ENCODE results near the gene FAM131C. TPM values are rescaled to one million over a fixed set of nuclear protein-coding genes. Genes with fewer than 3 reads are reported as not detected.

FAM131C gene
- total RNA-seq, 1 experiment from 2014 or later = 7.4 TPM

GRCh38 chr1:16119926-16120325, 46.5 kb upstream of the FAM131C start:
- Histone ChIP-seq H3K9me2 (ENCODE audit: insufficient read depth) (no peaks in the 10 kb centered on the region), H3K4me1 (replicated peaks; ENCODE audit: insufficient read depth) (peaks cover 44% of the 10 kb centered on the region), H2AFZ (no peak overlapping the region), H3K9me3 (ENCODE audit: insufficient read depth, low read depth) (no peaks in the 10 kb centered on the region), H3K27ac (no peak overlapping the region), H3K4me2 (no peak overlapping the region), H3K79me2 (ENCODE audit: low read depth) (no peaks in the 10 kb centered on the region), H3K4me3 (no peak overlapping the region), H3K27me3 (ENCODE audit: insufficient read depth, low read depth) (no peaks in the 10 kb centered on the region), H3K36me3 (ENCODE audit: low read depth) (peaks cover 13% of the 10 kb centered on the region; the same call in 1 of the 2 replicates), H3F3A (ENCODE audit: insufficient read depth, low read depth) (peaks cover 44% of the 10 kb centered on the region), H4K20me1 (ENCODE audit: insufficient read depth) (peaks cover 3% of the 10 kb centered on the region; the same call in 1 of the 2 replicates)
- CTCF ChIA-PET = no interaction called here
- DNase-seq = no peak
- intact Hi-C loops (cut with micrococcal nuclease; ENCODE audit: unreplicated experiment) = loop anchor here (2.0 kb wide), 1 partner anchor 31 kb away; no protein-coding TSS in a partner anchor
- no TSS peak for BruUV-seq (replicated peaks)
- TF ChIP-seq CTCF (conservative IDR thresholded peaks at IDR 0.05) (no peak), EZH2 (IDR thresholded peaks at IDR 0.05; ENCODE audit: low read depth) (no peak)
- POLR2A ChIA-PET (ENCODE audit: unreplicated experiment) = no interaction called here

- ChIA-PET CTCF (no interaction called here), POLR2A (ENCODE audit: unreplicated experiment) (interaction anchor here (0.7 kb wide), 1 partner anchor 339 kb away, joined by 4 read pairs; no protein-coding TSS in a partner anchor)
- TSS peak; percentile 10 for BruUV-seq (replicated peaks)
- H3K79me2 ChIP-seq (ENCODE audit: low read depth) = no peaks in the 10 kb centered on the region
- no peaks in the 10 kb centered on the region for H3K9me2 ChIP-seq (ENCODE audit: insufficient read depth)
- H3K9me3 ChIP-seq (ENCODE audit: insufficient read depth, low read depth) = no peaks in the 10 kb centered on the region
- H3F3A ChIP-seq (ENCODE audit: insufficient read depth, low read depth) = peaks cover 40% of the 10 kb centered on the region
- no peak for DNase-seq
- peaks cover under 1% of the 10 kb centered on the region; the same call in 1 of the 2 replicates for H4K20me1 ChIP-seq (ENCODE audit: insufficient read depth)
- intact Hi-C loops (cut with micrococcal nuclease; ENCODE audit: unreplicated experiment) = no loop called here
- H3K4me1 ChIP-seq (replicated peaks; ENCODE audit: insufficient read depth) = peaks cover 40% of the 10 kb centered on the region
- TF ChIP-seq EZH2 (IDR thresholded peaks at IDR 0.05; ENCODE audit: low read depth) (no peak), CTCF (conservative IDR thresholded peaks at IDR 0.05) (no peak)
- no peak overlapping the region for H3K4me2 ChIP-seq
- no peak overlapping the region for H3K27ac ChIP-seq
- no peak overlapping the region for H2AFZ ChIP-seq
- H3K27me3 ChIP-seq (ENCODE audit: insufficient read depth, low read depth) = no peaks in the 10 kb centered on the region
- H3K36me3 ChIP-seq (ENCODE audit: low read depth) = peaks cover 10% of the 10 kb centered on the region; the same call in 1 of the 2 replicates
- no peak overlapping the region for H3K4me3 ChIP-seq
Observed at GRCh38 chr1:16119504-16119903, 46.1 kb upstream of the FAM131C start.

GRCh38 chr1:16118706-16119105, 45.3 kb upstream of the FAM131C start:
- Histone ChIP-seq H4K20me1 (ENCODE audit: insufficient read depth) (no peaks in the 10 kb centered on the region), H3K27ac (no peak overlapping the region), H3K27me3 (ENCODE audit: insufficient read depth, low read depth) (no peaks in the 10 kb centered on the region), H3F3A (ENCODE audit: insufficient read depth, low read depth) (peaks cover 32% of the 10 kb centered on the region), H3K9me2 (ENCODE audit: insufficient read depth) (no peaks in the 10 kb centered on the region), H3K4me3 (no peak overlapping the region), H3K79me2 (ENCODE audit: low read depth) (no peaks in the 10 kb centered on the region), H3K4me1 (replicated peaks; ENCODE audit: insufficient read depth) (peaks cover 32% of the 10 kb centered on the region), H3K4me2 (no peak overlapping the region), H3K9me3 (ENCODE audit: insufficient read depth, low read depth) (no peaks in the 10 kb centered on the region), H2AFZ (no peak overlapping the region), H3K36me3 (ENCODE audit: low read depth) (peaks cover 6% of the 10 kb centered on the region; the same call in 1 of the 2 replicates)
- BruUV-seq (replicated peaks) = no TSS peak
- ChIA-PET POLR2A (ENCODE audit: unreplicated experiment) (no interaction called here), CTCF (no interaction called here)
- intact Hi-C loops (cut with micrococcal nuclease; ENCODE audit: unreplicated experiment) = no loop called here
- DNase-seq = no peak
- no peak for TF ChIP-seq CTCF (conservative IDR thresholded peaks at IDR 0.05)
- TF ChIP-seq EZH2 (IDR thresholded peaks at IDR 0.05; ENCODE audit: low read depth) = no peak
